ENCODE results near the gene HADHB.

HADHB gene

GRCh38 chr2:26284132-26284531 is 39.4 kb downstream of the HADHB start:
- no peak overlapping the region for H3K4me3 ChIP-seq (ENCODE audit: control insufficient read depth, low read depth, low read length)
- no peak for DNase-seq (ENCODE audit: low read depth)
- TF ChIP-seq CTCF (conservative IDR thresholded peaks at IDR 0.05; ENCODE audit: control insufficient read depth, insufficient read depth, low read depth, low read length), result no peak

- no peak for DNase-seq (ENCODE audit: low read depth)
- no peak for TF ChIP-seq CTCF (conservative IDR thresholded peaks at IDR 0.05; ENCODE audit: control insufficient read depth, insufficient read depth, low read depth, low read length)
- no peak overlapping the region for H3K4me3 ChIP-seq (ENCODE audit: control insufficient read depth, low read depth, low read length)
These were observed 41.2 kb downstream of the HADHB start for GRCh38 chr2:26285931-26286330.

GRCh38 chr2:26290001-26290400 is 45.3 kb downstream of the HADHB start:
- no peak overlapping the region for H3K4me3 ChIP-seq (ENCODE audit: control insufficient read depth, low read depth, low read length)
- DNase-seq (ENCODE audit: low read depth), result no peak
- no peak for TF ChIP-seq CTCF (conservative IDR thresholded peaks at IDR 0.05; ENCODE audit: control insufficient read depth, insufficient read depth, low read depth, low read length)

GRCh38 chr2:26292646-26293045 is 47.9 kb downstream of the HADHB start:
- no peak overlapping the region for H3K4me3 ChIP-seq (ENCODE audit: control insufficient read depth, low read depth, low read length)
- no peak for TF ChIP-seq CTCF (conservative IDR thresholded peaks at IDR 0.05; ENCODE audit: control insufficient read depth, insufficient read depth, low read depth, low read length)
- peak; percentile 67 for DNase-seq (ENCODE audit: low read depth)

- no peak for TF ChIP-seq CTCF (conservative IDR thresholded peaks at IDR 0.05; ENCODE audit: control insufficient read depth, insufficient read depth, low read depth, low read length)
- no peak overlapping the region for H3K4me3 ChIP-seq (ENCODE audit: control insufficient read depth, low read depth, low read length)
- DNase-seq (ENCODE audit: low read depth), result no peak
These were observed 50.8 kb downstream of the HADHB start for GRCh38 chr2:26295511-26295910.

GRCh38 chr2:26297061-26297460 is 52.3 kb downstream of the HADHB start:
- no peak for DNase-seq (ENCODE audit: low read depth)
- TF ChIP-seq CTCF (conservative IDR thresholded peaks at IDR 0.05; ENCODE audit: control insufficient read depth, insufficient read depth, low read depth, low read length), result no peak
- no peak overlapping the region for H3K4me3 ChIP-seq (ENCODE audit: control insufficient read depth, low read depth, low read length)

- no peak for TF ChIP-seq CTCF (conservative IDR thresholded peaks at IDR 0.05; ENCODE audit: control insufficient read depth, insufficient read depth, low read depth, low read length)
- no peak for DNase-seq (ENCODE audit: low read depth)
- no peak overlapping the region for H3K4me3 ChIP-seq (ENCODE audit: control insufficient read depth, low read depth, low read length)
These were observed 53.5 kb downstream of the HADHB start for GRCh38 chr2:26298286-26298637.

Measured in fibroblast of mammary gland (primary cell).